HEK293 (cell line): ENCODE measurements around the gene TRAF2.
A peak's percentile ranks its signal among the peaks of the same experiment; 100 is the strongest.

Experiments used
- EGR2 ChIP-seq: fragments of 450-650 bp; formaldehyde crosslinking; IDR thresholded peaks from 2 replicates; pipeline ENCODE4 v1.5.1; 2016; ENCODE audit warnings: low read depth, missing biosample characterization, missing genetic modification characterization
- HOXC10 ChIP-seq: sonication (generic); formaldehyde crosslinking; IDR thresholded peaks from 2 replicates; pipeline ENCODE4 v1.8.1; 2023; ENCODE audit warnings: mild to moderate bottlenecking, missing genetic modification reagents
- HOXD13 ChIP-seq: sonication (generic); formaldehyde crosslinking; IDR thresholded peaks from 2 replicates; pipeline ENCODE4 v1.8.0; 2022; ENCODE audit warnings: missing genetic modification reagents, borderline replicate concordance
- KLF10 ChIP-seq: fragments of 450-650 bp; IDR thresholded peaks from 2 replicates; pipeline ENCODE4 v1.5.1; 2018; ENCODE audit warnings: missing biosample characterization, mild to moderate bottlenecking, missing genetic modification characterization
- KLF16 ChIP-seq: fragments of 450-650 bp; formaldehyde crosslinking; IDR thresholded peaks from 2 replicates; pipeline ENCODE4 v1.5.1; 2017; ENCODE audit warnings: missing biosample characterization, missing genetic modification characterization
- KLF9 ChIP-seq: fragments of 450-650 bp; formaldehyde crosslinking; IDR thresholded peaks from 2 replicates; pipeline ENCODE4 v1.5.1; 2016; ENCODE audit warnings: missing biosample characterization, missing genetic modification characterization, low read depth
- PRDM1 ChIP-seq: fragments of 450-650 bp; formaldehyde crosslinking; IDR thresholded peaks from 2 replicates; pipeline ENCODE4; 2016; ENCODE audit warnings: missing biosample characterization, missing genetic modification characterization
- SP2 ChIP-seq: fragments of 450-650 bp; formaldehyde crosslinking; IDR thresholded peaks from 2 replicates; pipeline ENCODE4 v1.5.1; 2016; ENCODE audit warnings: missing biosample characterization, missing genetic modification characterization
- SP7 ChIP-seq: fragments of 450-650 bp; formaldehyde crosslinking; IDR thresholded peaks from 2 replicates; pipeline ENCODE4 v1.5.1; 2016; ENCODE audit warnings: missing biosample characterization, missing genetic modification characterization
- WT1 ChIP-seq: fragments of 450-650 bp; formaldehyde crosslinking; IDR thresholded peaks from 2 replicates; pipeline ENCODE4 v1.5.1; 2016; ENCODE audit warnings: missing biosample characterization, missing genetic modification characterization
- ZBTB48 ChIP-seq: fragments of 450-650 bp; formaldehyde crosslinking; IDR thresholded peaks from 2 replicates; pipeline ENCODE4 v1.5.1; 2016; ENCODE audit warnings: missing biosample characterization, missing genetic modification characterization
- ZBTB7A ChIP-seq: fragments of 450-650 bp; formaldehyde crosslinking; IDR thresholded peaks from 2 replicates; pipeline ENCODE4 v1.5.1; 2016; ENCODE audit warnings: low read depth, missing biosample characterization, missing genetic modification characterization
- ZEB2 ChIP-seq: fragments of 450-650 bp; formaldehyde crosslinking; IDR thresholded peaks from 2 replicates; pipeline ENCODE4 v1.5.1; 2016; ENCODE audit warnings: missing biosample characterization, missing genetic modification characterization
- ZFHX2 ChIP-seq: fragments of 450-650 bp; formaldehyde crosslinking; conservative IDR thresholded peaks from 2 replicates; pipeline ENCODE4 v1.5.1; 2016; ENCODE audit warnings: missing biosample characterization, missing genetic modification characterization
- ZFP69B ChIP-seq: fragments of 450-650 bp; formaldehyde crosslinking; IDR thresholded peaks from 2 replicates; pipeline ENCODE4 v1.5.1; 2016; ENCODE audit warnings: missing biosample characterization, missing genetic modification characterization
- ZNF114 ChIP-seq: fragments of 450-650 bp; formaldehyde crosslinking; IDR thresholded peaks from 2 replicates; pipeline ENCODE4 v1.5.0; 2017; ENCODE audit warnings: missing biosample characterization, missing genetic modification characterization
- ZNF121 ChIP-seq: fragments of 450-650 bp; formaldehyde crosslinking; IDR thresholded peaks from 2 replicates; pipeline ENCODE4 v1.5.1; 2016; ENCODE audit warnings: missing biosample characterization, missing genetic modification characterization
- ZNF184 ChIP-seq: fragments of 450-650 bp; IDR thresholded peaks from 2 replicates; pipeline ENCODE4 v1.5.1; 2018; ENCODE audit warnings: missing biosample characterization, mild to moderate bottlenecking, missing genetic modification characterization
- ZNF350 ChIP-seq: fragments of 450-650 bp; formaldehyde crosslinking; IDR thresholded peaks from 2 replicates; pipeline ENCODE4 v1.5.0; 2017; ENCODE audit warnings: missing biosample characterization, mild to moderate bottlenecking, missing genetic modification characterization
- ZNF354C ChIP-seq: fragments of 450-650 bp; formaldehyde crosslinking; IDR thresholded peaks from 2 replicates; pipeline ENCODE4 v1.5.1; 2016; ENCODE audit warnings: missing biosample characterization, missing genetic modification characterization, low read depth, borderline replicate concordance
- ZNF366 ChIP-seq: fragments of 450-650 bp; formaldehyde crosslinking; conservative IDR thresholded peaks from 2 replicates; pipeline ENCODE4 v1.5.1; 2016; ENCODE audit warnings: missing biosample characterization, missing genetic modification characterization
- ZNF391 ChIP-seq: fragments of 450-650 bp; formaldehyde crosslinking; IDR thresholded peaks from 2 replicates; pipeline ENCODE4 v1.5.1; 2016; ENCODE audit warnings: low read depth, missing biosample characterization, missing genetic modification characterization, borderline replicate concordance
- ZNF394 ChIP-seq: fragments of 450-650 bp; formaldehyde crosslinking; IDR thresholded peaks from 2 replicates; pipeline ENCODE4 v1.5.1; 2016; ENCODE audit warnings: missing biosample characterization, missing genetic modification characterization, mild to moderate bottlenecking, moderate library complexity, borderline replicate concordance
- ZNF423 ChIP-seq: fragments of 450-650 bp; formaldehyde crosslinking; IDR thresholded peaks from 2 replicates; pipeline ENCODE4 v1.5.1; 2016; ENCODE audit warnings: missing biosample characterization, missing genetic modification characterization
- ZNF596 ChIP-seq: fragments of 450-650 bp; IDR thresholded peaks from 2 replicates; pipeline ENCODE4 v1.5.0; 2018; ENCODE audit warnings: missing biosample characterization, mild to moderate bottlenecking, missing genetic modification characterization, moderate library complexity
- ZNF76 ChIP-seq: fragments of 450-650 bp; formaldehyde crosslinking; IDR thresholded peaks from 2 replicates; pipeline ENCODE4; 2016; ENCODE audit warnings: low read depth, missing biosample characterization, missing genetic modification characterization, borderline replicate concordance
- TF ChIP-seq, protein P1 (sequence below): fragments of 450-650 bp; formaldehyde crosslinking; IDR thresholded peaks from 2 replicates; pipeline ENCODE4 v1.5.1; 2016; ENCODE audit warnings: missing biosample characterization, missing genetic modification characterization
- TF ChIP-seq, protein P2 (sequence below): fragments of 450-650 bp; formaldehyde crosslinking; IDR thresholded peaks from 2 replicates; pipeline ENCODE4 v1.5.1; 2016; ENCODE audit warnings: missing biosample characterization, missing genetic modification characterization
- TF ChIP-seq, protein P3 (sequence below): fragments of 450-650 bp; formaldehyde crosslinking; IDR thresholded peaks from 2 replicates; pipeline ENCODE4 v1.5.1; 2017; ENCODE audit warnings: missing biosample characterization, missing genetic modification characterization
- TF ChIP-seq, protein P4 (sequence below): fragments of 450-650 bp; formaldehyde crosslinking; IDR thresholded peaks from 2 replicates; pipeline ENCODE4 v1.5.1; 2017; ENCODE audit warnings: missing biosample characterization, missing genetic modification characterization

TRAF2 gene

DNA sequence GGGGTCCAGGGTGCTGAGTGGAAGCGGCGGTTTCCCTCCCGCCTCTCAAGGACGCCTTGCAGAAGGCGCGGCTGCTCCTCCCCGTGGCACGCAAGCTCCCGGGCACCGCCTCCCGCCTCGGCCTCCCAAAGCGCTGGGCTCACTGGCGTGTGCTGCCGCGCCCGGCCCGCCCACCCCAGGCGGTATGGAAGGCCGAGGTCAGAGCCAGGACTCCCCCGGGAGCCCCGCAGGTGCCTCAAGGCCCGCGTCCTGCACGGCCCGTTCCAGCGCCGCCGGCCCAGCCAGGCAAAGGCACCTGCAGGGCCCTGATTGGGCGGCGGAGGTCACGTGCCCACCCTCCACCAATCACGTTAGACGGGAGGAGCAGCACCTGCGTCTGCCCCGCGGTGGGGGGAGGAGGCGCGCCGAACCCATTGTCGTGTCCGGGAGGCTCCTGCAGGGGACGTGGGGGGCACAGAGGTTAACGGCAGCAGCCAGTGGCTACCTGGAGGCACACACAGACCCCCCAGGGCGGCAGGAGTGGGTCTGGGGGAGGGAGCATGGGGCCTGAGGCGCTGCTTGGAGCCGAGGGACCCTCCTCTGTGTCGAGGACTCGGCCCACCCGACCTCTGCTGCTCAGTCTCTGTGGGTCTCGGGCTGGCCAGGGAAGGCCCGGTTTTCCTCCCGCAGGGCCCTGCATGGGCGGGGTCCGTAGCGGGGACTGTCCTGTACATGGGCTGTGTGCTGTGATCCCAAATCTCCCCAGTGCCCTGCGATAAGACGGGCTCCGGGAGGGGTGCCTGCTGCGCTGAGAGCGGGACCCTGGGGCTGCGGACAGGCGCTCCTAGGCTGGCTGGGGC is 63.7 kb downstream of the TRAF2 start (continued):
- TF ChIP-seq, protein P1, sequence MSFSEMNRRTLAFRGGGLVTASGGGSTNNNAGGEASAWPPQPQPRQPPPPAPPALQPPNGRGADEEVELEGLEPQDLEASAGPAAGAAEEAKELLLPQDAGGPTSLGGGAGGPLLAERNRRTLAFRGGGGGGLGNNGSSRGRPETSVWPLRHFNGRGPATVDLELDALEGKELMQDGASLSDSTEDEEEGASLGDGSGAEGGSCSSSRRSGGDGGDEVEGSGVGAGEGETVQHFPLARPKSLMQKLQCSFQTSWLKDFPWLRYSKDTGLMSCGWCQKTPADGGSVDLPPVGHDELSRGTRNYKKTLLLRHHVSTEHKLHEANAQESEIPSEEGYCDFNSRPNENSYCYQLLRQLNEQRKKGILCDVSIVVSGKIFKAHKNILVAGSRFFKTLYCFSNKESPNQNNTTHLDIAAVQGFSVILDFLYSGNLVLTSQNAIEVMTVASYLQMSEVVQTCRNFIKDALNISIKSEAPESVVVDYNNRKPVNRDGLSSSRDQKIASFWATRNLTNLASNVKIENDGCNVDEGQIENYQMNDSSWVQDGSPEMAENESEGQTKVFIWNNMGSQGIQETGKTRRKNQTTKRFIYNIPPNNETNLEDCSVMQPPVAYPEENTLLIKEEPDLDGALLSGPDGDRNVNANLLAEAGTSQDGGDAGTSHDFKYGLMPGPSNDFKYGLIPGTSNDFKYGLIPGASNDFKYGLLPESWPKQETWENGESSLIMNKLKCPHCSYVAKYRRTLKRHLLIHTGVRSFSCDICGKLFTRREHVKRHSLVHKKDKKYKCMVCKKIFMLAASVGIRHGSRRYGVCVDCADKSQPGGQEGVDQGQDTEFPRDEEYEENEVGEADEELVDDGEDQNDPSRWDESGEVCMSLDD (tag by site-specific recombination): peak; percentile 72; the same call in 1 of the 2 replicates
- TF ChIP-seq HOXD13 (CRISPR knock-in tag) (no peak), ZFP69B (tag by site-specific recombination) (0 out of 2 replicates have a peak, but pooled peaks have one; percentile 9), ZNF121 (tag by site-specific recombination) (0 out of 2 replicates have a peak, but pooled peaks have one; percentile 6), ZNF391 (tag by site-specific recombination) (no peak; the same call in 1 of the 2 replicates), ZNF350 (no peak), ZNF184 (tag by site-specific recombination) (no peak), ZEB2 (tag by site-specific recombination) (peak; percentile 75; the same call in 1 of the 2 replicates), ZNF76 (tag by site-specific recombination) (peak; percentile 7; the same call in 1 of the 2 replicates), EGR2 (tag by site-specific recombination) (peak; percentile 24), PRDM1 (no peak), SP7 (tag by site-specific recombination) (peak; percentile 76), ZNF394 (tag by site-specific recombination) (peak; percentile 67; the same call in 1 of the 2 replicates), KLF10 (tag by site-specific recombination) (peak; percentile 44; the same call in 1 of the 2 replicates), ZNF423 (tag by site-specific recombination) (peak; percentile 90; the same call in 1 of the 2 replicates), ZBTB48 (peak; percentile 51; the same call in 1 of the 2 replicates), ZNF354C (no peak), SP2 (peak; percentile 85), ZNF366 (no peak), KLF9 (tag by site-specific recombination) (peak; percentile 51), ZNF114 (tag by site-specific recombination) (no peak), ZFHX2 (peak; percentile 50), ZNF596 (tag by site-specific recombination) (0 out of 2 replicates have a peak, but pooled peaks have one; percentile 29), WT1 (tag by site-specific recombination) (peak; percentile 22; the same call in 1 of the 2 replicates), KLF16 (tag by site-specific recombination) (peak; percentile 8; the same call in 1 of the 2 replicates), HOXC10 (no peak), ZBTB7A (tag by site-specific recombination) (peak; percentile 54)
- TF ChIP-seq, protein P2, sequence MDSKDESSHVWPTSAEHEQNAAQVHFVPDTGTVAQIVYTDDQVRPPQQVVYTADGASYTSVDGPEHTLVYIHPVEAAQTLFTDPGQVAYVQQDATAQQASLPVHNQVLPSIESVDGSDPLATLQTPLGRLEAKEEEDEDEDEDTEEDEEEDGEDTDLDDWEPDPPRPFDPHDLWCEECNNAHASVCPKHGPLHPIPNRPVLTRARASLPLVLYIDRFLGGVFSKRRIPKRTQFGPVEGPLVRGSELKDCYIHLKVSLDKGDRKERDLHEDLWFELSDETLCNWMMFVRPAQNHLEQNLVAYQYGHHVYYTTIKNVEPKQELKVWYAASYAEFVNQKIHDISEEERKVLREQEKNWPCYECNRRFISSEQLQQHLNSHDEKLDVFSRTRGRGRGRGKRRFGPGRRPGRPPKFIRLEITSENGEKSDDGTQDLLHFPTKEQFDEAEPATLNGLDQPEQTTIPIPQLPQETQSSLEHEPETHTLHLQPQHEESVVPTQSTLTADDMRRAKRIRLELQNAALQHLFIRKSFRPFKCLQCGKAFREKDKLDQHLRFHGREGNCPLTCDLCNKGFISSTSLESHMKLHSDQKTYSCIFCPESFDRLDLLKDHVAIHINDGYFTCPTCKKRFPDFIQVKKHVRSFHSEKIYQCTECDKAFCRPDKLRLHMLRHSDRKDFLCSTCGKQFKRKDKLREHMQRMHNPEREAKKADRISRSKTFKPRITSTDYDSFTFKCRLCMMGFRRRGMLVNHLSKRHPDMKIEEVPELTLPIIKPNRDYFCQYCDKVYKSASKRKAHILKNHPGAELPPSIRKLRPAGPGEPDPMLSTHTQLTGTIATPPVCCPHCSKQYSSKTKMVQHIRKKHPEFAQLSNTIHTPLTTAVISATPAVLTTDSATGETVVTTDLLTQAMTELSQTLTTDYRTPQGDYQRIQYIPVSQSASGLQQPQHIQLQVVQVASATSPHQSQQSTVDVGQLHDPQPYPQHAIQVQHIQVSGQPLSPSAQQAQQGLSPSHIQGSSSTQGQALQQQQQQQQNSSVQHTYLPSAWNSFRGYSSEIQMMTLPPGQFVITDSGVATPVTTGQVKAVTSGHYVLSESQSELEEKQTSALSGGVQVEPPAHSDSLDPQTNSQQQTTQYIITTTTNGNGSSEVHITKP (tag by site-specific recombination): peak; percentile 86
- TF ChIP-seq, protein P3, sequence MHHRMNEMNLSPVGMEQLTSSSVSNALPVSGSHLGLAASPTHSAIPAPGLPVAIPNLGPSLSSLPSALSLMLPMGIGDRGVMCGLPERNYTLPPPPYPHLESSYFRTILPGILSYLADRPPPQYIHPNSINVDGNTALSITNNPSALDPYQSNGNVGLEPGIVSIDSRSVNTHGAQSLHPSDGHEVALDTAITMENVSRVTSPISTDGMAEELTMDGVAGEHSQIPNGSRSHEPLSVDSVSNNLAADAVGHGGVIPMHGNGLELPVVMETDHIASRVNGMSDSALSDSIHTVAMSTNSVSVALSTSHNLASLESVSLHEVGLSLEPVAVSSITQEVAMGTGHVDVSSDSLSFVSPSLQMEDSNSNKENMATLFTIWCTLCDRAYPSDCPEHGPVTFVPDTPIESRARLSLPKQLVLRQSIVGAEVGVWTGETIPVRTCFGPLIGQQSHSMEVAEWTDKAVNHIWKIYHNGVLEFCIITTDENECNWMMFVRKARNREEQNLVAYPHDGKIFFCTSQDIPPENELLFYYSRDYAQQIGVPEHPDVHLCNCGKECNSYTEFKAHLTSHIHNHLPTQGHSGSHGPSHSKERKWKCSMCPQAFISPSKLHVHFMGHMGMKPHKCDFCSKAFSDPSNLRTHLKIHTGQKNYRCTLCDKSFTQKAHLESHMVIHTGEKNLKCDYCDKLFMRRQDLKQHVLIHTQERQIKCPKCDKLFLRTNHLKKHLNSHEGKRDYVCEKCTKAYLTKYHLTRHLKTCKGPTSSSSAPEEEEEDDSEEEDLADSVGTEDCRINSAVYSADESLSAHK (tag by site-specific recombination): 0 out of 2 replicates have a peak, but pooled peaks have one; percentile 27
- TF ChIP-seq, protein P4, sequence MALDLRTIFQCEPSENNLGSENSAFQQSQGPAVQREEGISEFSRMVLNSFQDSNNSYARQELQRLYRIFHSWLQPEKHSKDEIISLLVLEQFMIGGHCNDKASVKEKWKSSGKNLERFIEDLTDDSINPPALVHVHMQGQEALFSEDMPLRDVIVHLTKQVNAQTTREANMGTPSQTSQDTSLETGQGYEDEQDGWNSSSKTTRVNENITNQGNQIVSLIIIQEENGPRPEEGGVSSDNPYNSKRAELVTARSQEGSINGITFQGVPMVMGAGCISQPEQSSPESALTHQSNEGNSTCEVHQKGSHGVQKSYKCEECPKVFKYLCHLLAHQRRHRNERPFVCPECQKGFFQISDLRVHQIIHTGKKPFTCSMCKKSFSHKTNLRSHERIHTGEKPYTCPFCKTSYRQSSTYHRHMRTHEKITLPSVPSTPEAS (tag by site-specific recombination): no peak
